Measurements from ENCODE around the gene INPP4B.
A peak's percentile ranks its signal among the peaks of the same experiment; 100 is the strongest.

Gene INPP4B

DNA sequence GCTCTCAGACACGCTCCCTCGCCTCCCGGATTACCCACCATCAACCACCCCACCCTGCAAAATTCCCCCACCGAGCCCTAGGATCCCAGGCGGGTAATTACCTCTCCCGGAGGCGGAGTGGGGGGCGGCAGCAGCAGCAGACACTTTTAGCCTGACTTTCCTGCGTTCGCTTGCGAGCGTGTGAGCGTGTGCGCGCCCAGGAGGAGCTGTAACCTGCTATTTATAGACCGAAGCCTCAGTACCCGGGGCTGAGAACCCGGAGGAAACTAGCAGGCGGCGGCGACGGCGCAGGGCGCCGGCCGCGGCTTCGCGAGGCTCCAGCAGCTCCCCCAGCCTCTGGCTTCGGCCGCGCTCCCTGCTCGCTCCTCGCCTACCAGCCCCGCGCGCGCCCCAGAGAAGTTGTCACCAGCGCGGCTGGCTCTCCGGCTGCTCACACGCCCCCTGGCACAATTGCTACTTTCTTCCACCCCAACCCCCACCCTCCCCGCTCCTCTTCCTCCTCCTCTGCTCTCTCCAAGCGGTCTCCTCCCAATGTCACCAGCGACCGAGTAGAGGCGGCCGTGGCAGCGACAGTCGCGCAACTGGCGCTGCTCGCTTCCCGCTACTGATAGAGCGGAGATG, at the start of gene INPP4B:
TSS of gene INPP4B (minus strand) at position 194 of the 621 bp plus-strand sequence.
- peak; percentile 29 for DNase-seq

DNA sequence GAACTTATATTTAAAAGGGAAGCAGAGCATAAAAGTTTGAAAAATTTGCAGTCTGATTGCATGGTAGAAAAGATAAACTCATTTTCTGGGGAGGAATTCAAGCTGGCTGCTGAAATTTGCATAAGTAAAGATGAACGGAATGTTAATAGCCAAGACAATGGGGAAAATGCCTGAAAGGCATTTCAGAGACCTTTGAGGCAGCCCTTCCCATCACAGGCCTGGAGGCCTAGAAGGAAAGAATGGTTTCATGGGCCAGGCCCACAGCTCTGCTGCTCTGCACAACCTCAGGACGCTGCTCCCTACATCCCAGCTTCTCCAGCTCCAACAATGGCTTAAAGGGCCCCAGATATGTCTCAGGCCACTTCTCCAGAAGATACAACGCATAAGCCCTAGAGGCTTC, 46.9 kb upstream of the INPP4B start:
- no peak for DNase-seq

DNA sequence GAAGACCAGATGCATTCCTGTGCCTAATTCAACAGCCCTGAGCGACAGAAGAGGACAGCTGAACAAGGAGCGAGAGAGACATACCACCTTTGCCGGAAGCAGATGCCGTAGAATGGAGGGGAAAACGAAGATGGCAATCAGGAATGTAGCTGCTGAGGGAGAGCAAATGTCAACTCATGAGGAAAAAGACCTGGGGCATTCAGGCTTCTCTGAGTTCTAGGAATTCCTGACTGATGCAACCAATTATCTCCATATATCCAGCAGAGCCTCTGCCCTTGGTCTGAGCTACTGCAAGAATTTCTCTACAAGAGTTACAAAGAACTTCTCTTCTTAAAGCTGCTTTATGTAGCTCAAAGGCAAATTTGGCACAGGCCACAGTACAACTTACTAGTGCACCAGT, 40.5 kb upstream of the INPP4B start:
- DNase-seq: no peak

DNA sequence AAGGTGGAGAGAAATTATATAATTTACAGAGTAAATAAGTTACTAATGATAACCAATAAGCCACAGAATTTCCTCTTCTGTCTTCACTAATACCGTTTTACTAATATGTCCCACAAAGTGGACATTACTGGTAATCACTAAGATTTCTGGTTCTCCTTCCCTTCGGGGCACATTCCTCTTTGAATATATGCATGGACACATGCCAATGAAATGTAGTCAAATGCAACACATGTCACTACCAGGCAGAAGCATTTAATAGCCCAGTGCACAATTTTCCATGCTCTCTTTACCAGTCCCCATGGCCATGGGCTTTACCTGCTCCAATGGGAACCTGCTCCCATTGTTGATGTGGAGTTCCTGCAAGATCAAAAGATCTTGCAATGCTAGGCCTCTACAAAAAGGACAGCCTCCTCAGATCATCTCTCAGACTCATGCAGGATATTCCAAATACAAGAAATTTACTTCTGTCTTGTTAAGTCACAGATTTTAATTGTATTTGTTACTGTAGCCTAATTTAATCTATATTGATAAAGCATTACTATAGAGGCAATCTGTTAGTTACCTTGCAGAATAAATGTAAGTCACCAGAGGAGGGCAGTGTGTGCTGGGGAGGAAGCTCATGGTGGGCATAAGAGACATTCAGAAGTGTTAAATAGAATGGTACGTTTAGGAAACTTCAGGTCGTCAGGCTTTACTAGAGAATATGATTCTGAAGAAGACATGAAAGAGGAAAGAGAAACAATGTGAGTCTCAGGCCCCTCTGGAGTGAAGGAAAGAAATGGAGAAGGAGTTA, 37.1 kb upstream of the INPP4B start:
- DNase-seq: no peak

GRCh38 chr4:142882159-142882558, 36.1 kb upstream of the INPP4B start:
- no peak for DNase-seq

DNA sequence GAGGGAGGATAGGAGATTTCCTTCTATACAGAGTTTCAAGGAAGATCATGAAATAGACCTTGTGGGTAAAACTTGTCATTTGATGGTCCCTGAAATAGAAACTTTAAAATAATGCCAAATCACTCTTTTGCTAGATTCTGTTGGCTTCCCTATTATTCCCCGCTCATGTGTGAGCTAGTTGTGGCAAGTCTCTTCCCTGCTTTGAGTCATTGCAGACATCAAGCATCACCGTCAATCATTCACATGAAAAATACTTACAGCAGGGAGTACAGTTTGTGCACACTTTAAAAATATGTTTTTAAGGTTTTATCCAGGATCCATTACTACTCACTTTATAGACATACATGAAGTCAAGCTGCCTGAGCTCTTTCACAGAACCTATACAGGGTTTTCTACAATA, 35.2 kb upstream of the INPP4B start:
- DNase-seq: no peak

- no peak for DNase-seq
These were observed 29.0 kb upstream of the INPP4B start for GRCh38 chr4:142875117-142875516.

GRCh38 chr4:142874684-142875083, 28.6 kb upstream of the INPP4B start:
- no peak for DNase-seq

DNA sequence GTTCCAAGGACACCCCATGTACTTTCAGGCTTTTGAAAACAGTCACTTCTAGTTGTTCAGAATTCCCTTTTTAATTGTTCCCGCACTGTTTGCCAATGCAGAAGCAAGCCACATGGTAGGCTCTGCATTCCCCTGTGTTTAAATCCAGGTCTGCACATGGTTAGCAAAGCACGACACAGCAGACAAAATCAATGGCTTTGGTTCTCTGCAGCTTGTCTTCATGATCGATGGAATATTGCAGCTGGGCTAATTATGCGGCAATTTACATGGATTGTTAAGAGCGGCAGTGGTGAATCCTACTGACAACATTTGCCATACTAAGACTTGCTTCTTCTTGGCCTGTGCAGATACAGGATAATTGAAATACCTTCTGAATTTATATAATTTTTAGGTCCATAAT, 20.6 kb upstream of the INPP4B start:
- no peak for DNase-seq

DNA sequence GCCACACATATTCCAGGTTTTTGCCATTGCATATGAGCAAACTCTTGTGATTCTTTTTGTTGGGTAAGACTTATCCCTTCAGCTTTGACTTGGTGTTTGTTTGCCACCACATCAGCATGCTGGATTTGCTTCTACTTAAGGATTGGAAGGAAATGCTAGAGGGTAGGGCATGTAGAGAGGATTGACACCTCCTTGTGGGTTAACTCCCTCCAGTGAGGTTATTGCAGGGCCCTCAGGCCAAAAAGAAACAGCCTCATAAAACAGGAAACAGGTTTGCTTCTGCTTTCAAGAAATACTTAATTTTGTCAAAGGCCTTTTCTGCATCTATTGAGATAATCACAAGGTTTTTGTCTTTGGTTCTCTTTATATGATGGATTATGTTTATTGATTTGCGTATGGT, 15.2 kb upstream of the INPP4B start:
- no peak for DNase-seq

- DNase-seq: no peak
These were observed 12.9 kb upstream of the INPP4B start for GRCh38 chr4:142858965-142859364.

GRCh38 chr4:142858446-142858845, 12.3 kb upstream of the INPP4B start:
- DNase-seq: no peak

- no peak for DNase-seq
These were observed 10.5 kb upstream of the INPP4B start for GRCh38 chr4:142856576-142856975.

- no peak for DNase-seq
These were observed 4.4 kb upstream of the INPP4B start for GRCh38 chr4:142850478-142850877.

DNA sequence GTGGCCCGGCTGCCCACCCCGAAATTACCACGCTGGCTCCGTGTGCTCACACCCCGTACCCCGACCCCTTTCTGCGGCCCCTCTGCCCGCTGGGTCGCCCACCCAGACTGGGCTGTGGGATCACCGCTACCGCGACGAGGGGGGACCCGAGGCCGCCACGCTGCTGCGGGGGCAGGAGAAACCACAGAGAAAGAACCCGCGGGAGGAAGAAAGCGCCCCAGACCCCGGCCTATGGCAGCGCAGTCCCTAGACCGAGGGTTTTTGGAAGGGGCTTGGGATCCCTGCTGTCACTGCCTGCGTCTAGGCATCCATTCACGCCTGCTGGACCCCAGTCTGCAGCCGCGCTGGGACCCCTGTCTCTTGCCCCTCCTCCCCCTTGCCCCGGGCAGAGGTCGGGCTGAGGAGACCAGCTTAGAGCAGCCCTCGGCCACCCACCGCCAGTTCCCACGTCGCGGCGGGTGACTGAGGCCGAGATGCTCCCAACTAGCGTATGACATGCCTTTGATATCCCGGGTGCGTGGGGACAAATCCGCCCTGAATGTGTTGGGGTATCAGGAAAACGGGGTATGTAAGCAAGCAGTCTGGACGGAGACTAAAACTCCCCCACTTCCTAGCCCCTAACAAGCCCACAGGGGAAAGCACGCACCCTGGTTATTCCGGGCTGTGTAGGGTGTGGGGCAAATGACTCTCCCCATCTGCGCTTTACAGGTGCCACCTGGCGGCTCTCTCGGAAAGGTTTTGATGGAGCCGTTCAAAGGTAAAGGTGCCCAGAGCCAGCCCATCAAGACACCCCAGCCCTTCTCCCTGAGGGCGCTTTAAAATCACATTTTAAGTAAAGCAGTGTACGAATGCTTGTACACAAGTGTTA, 862 bp upstream of the INPP4B start:
- peak; percentile 77 for DNase-seq

DNA sequence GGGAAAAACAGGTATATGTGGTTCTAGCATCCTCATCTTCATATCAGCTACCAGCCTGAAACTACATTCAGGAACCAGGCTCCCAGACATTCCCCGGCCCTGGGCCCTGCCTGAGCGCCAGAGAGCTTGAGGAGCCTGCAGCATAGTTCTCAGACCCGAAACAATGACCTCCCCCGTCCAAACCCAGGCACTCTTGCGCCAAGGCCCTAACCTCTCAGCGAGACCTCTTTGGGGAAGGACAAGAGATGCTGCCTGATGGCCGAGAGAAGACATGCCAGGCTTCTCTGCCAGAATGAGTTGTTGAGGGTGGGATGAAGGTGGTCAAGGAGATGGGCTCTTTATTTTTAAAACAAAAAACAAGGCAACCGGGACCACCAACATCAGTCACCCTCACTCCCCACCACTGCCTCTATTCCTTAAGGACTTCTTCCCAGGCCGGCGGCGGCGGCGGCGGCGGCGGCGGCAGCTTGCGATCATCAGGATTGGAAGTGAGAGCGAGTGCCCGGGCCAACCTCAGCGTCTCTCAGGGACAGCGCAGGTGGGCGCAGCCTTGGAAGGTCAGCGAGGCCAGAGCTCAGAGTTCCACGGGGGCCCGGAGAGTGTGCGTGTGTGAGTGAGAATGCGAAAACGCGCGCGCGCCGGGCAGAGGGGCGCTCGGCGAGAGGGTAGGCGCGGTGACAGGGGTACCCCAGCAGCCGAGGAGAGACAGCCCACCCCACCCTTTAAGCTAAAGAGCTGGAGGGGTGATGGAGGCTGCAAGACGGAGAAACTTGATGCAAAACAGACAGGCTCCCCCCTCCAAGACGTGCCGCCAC, 601 bp downstream of the INPP4B start:
- no peak for DNase-seq

GRCh38 chr4:142844782-142845181, 1.3 kb downstream of the INPP4B start:
- no peak for DNase-seq

DNA sequence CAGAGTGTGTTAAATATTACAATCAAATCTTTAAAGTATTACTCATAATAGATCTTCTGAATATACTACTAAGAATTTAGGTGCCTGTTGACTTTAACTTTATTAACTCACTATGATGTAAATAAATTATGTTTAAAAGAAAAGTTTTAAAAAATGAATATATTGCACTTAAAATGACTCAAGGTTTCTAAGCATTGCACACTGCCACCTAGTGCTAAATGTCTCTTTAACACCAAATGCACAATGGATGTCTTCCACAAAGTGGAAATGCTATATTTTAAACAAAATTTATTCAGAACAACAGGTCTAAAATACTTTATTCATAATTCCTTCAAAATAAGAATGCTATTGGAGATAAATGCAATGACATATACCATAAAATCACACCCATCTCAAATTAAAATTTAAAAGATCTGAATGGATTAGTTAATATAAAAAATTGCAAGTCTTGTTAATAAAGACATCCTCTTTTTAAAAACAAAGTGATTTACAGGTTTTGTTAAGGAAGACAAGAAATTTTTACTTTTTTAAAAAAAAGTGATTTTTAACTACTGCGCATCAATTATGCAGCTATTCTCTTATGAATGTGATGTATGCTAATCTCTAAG, 5.5 kb downstream of the INPP4B start:
- peak; percentile 50 for DNase-seq

DNA sequence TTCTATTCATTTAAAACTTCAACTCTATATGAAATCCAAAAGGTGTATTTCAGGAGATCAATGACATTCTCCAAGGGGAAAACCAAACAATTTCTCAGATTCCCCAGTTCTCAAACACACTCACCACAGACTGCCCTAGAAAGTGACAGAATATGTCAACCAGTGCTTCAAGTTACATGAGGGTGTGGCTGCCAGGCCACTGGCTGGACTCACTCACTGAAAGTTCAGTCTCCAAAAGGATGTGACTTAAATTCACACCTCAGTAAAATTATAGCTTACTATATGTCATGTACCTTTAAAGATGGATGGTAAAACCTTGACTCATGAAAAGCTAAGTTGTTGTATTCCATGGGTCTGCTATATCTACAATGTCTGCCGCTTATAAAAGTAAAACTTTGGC, 7.3 kb downstream of the INPP4B start:
- DNase-seq: no peak

DNA sequence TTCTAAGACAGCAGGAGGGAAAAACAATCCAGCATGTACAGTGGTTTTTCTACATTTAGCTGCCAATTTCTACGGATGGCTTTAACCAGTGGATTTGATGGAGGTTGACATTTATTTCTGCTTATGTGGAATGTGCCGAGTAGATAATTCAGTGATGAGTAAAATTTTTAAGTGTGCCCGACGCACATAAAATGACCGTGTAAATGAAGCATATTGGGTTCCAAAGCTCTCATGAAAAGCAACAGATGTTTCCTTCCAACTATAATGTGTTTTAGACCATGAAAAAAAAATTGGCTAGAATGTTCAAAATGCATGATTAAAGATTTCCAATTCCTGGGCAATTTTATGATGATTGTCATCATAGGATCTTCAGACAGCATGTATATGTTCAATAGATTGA, 14.1 kb downstream of the INPP4B start:
- no peak for DNase-seq

- no peak for DNase-seq
These were observed 19.4 kb downstream of the INPP4B start for GRCh38 chr4:142826503-142827241.

DNA sequence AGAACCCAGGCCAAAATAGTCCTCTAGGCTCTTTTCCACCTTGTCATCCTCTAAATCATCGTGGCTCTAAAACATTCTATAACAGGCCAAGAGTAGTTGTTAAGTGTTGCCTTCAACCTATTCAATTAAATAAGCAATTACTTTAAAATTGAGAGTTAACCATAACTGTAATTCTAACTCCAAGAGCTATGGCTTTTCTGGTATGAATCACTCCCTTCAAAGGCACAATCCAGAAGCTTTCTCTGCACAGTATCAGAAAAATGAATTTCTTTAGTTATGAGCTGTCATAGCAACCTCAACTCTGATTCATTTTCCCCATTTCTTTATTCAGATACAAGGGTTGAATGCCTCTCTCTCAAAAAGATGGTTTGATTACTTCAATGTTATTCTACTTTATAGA, 21.7 kb downstream of the INPP4B start:
- no peak for DNase-seq

All from CD4-positive, alpha-beta T cell treated with Interleukin-21 for 1 hour (primary cell).